Activated B cell treated with CpG ODN at 0.5 μM for 24 hours (primary cell): ENCODE data around the gene RPS23. TPM values are rescaled to one million over a fixed set of nuclear protein-coding genes. Genes with fewer than 3 reads are reported as not detected.

Source experiments
- ATAC-seq: fragments of 200-7000 bp; cut with Tn5 transposase; one replicate; pipeline ENCODE4 v1.10.0; 2021; ENCODE audit warnings: low read depth, mild to moderate bottlenecking, moderate library complexity
- CTCF ChIA-PET: fragments of 350-600 bp; sonication (Branson Sonifier 250); formaldehyde crosslinking; loops from one replicate; lab custom pipeline; 2021; ENCODE audit warnings: antibody characterized with exemption; lab: Charles Lee
- POLR2A ChIA-PET: fragments of 350-600 bp; sonication (Branson Sonifier 250); formaldehyde crosslinking; loops from one replicate; lab custom pipeline; 2021; ENCODE audit warnings: antibody characterized with exemption; lab: Charles Lee
- DNase-seq: peaks from one replicate; pipeline ENCODE4 v3.0.0; 2022
- H3K27ac Mint-ChIP-seq: one replicate; pipeline ENCODE4 v1.8.0; 2020; ENCODE audit warnings: mixed read lengths
- H3K27me3 Mint-ChIP-seq: one replicate; pipeline ENCODE4 v1.8.0; 2021; ENCODE audit warnings: mixed read lengths
- H3K36me3 Mint-ChIP-seq: one replicate; pipeline ENCODE4 v1.8.0; 2021; ENCODE audit warnings: low read depth, mixed read lengths
- H3K4me1 Mint-ChIP-seq: one replicate; pipeline ENCODE4 v1.8.0; 2021; ENCODE audit warnings: mixed read lengths
- H3K4me3 Mint-ChIP-seq: one replicate; pipeline ENCODE4 v1.8.0; 2020; ENCODE audit warnings: mild to moderate bottlenecking, mixed read lengths
- H3K9me3 Mint-ChIP-seq: one replicate; pipeline ENCODE4 v1.8.0; 2020; ENCODE audit warnings: mixed read lengths
- CTCF ChIP-seq: fragments of 200-600 bp; IDR thresholded peaks from one replicate; pipeline ENCODE4 v1.8.0; 2022; ENCODE audit warnings: antibody characterized with exemption, mild to moderate bottlenecking
- intact Hi-C: fragments of 100-400 bp; cut with micrococcal nuclease; formaldehyde crosslinking; loops from one replicate; pipeline ENCODE4 v1.15.1; 2024
- total RNA-seq: library from RNA; stranded (reverse); gene quantifications from 2 replicates; pipeline ENCODE4 v1.2.3, GENCODE V29; 2022

RPS23 gene
- total RNA-seq, 1 donor from 2014 or later: 4,125 TPM

GRCh38 chr5:82291420-82291819 lies 13.3 kb upstream of the RPS23 start:
- Mint-ChIP-seq H3K36me3 (no peaks in the 10 kb centered on the region), H3K27me3 (no peaks in the 10 kb centered on the region), H3K4me1 (no peaks in the 10 kb centered on the region), H3K9me3 (no peaks in the 10 kb centered on the region), H3K4me3 (no peak overlapping the region), H3K27ac (no peak overlapping the region)
- POLR2A ChIA-PET: no interaction called here
- no peak for TF ChIP-seq CTCF
- ATAC-seq: no peak
- DNase-seq: no peak
- intact Hi-C loops: no loop called here
- CTCF ChIA-PET: no interaction called here

GRCh38 chr5:82290908-82291307 lies 12.8 kb upstream of the RPS23 start:
- Mint-ChIP-seq H3K36me3 (no peaks in the 10 kb centered on the region), H3K27ac (no peak overlapping the region), H3K27me3 (no peaks in the 10 kb centered on the region), H3K4me1 (no peaks in the 10 kb centered on the region), H3K9me3 (no peaks in the 10 kb centered on the region), H3K4me3 (no peak overlapping the region)
- ChIA-PET CTCF (no interaction called here), POLR2A (no interaction called here)
- DNase-seq (no peak), ATAC-seq (no peak)
- TF ChIP-seq CTCF: no peak
- intact Hi-C loops: no loop called here

- ChIA-PET CTCF (no interaction called here), POLR2A (no interaction called here)
- DNase-seq: no peak
- H3K27ac Mint-ChIP-seq: no peak overlapping the region
- no peak overlapping the region for H3K4me3 Mint-ChIP-seq
- ATAC-seq: no peak
- no peaks in the 10 kb centered on the region for H3K4me1 Mint-ChIP-seq
- H3K36me3 Mint-ChIP-seq: no peaks in the 10 kb centered on the region
- no peak for TF ChIP-seq CTCF
- intact Hi-C loops: no loop called here
- no peaks in the 10 kb centered on the region for H3K9me3 Mint-ChIP-seq
- H3K27me3 Mint-ChIP-seq: no peaks in the 10 kb centered on the region
Observed at GRCh38 chr5:82290005-82290404, 11.9 kb upstream of the RPS23 start.

GRCh38 chr5:82287625-82288024 lies 9.5 kb upstream of the RPS23 start:
- Mint-ChIP-seq H3K9me3 (no peaks in the 10 kb centered on the region), H3K4me1 (no peaks in the 10 kb centered on the region), H3K4me3 (no peak overlapping the region), H3K27ac (no peak overlapping the region), H3K27me3 (no peaks in the 10 kb centered on the region), H3K36me3 (no peaks in the 10 kb centered on the region)
- POLR2A ChIA-PET: interaction anchor here (0.7 kb wide), 1 partner anchor 14 kb away, joined by 3 read pairs; no protein-coding TSS in a partner anchor
- DNase-seq (no peak), ATAC-seq (no peak)
- CTCF ChIA-PET: no interaction called here
- intact Hi-C loops: no loop called here
- no peak for TF ChIP-seq CTCF

GRCh38 chr5:82285206-82285605 lies 7.1 kb upstream of the RPS23 start:
- no peak for DNase-seq
- Mint-ChIP-seq H3K9me3 (no peaks in the 10 kb centered on the region), H3K4me3 (no peak overlapping the region), H3K27ac (no peak overlapping the region), H3K27me3 (no peaks in the 10 kb centered on the region), H3K36me3 (no peaks in the 10 kb centered on the region), H3K4me1 (no peaks in the 10 kb centered on the region)
- ATAC-seq: no peak
- CTCF ChIA-PET: no interaction called here
- POLR2A ChIA-PET: no interaction called here
- intact Hi-C loops: no loop called here
- TF ChIP-seq CTCF: no peak
